ENCODE measurements around the gene AAMP.

DNA sequence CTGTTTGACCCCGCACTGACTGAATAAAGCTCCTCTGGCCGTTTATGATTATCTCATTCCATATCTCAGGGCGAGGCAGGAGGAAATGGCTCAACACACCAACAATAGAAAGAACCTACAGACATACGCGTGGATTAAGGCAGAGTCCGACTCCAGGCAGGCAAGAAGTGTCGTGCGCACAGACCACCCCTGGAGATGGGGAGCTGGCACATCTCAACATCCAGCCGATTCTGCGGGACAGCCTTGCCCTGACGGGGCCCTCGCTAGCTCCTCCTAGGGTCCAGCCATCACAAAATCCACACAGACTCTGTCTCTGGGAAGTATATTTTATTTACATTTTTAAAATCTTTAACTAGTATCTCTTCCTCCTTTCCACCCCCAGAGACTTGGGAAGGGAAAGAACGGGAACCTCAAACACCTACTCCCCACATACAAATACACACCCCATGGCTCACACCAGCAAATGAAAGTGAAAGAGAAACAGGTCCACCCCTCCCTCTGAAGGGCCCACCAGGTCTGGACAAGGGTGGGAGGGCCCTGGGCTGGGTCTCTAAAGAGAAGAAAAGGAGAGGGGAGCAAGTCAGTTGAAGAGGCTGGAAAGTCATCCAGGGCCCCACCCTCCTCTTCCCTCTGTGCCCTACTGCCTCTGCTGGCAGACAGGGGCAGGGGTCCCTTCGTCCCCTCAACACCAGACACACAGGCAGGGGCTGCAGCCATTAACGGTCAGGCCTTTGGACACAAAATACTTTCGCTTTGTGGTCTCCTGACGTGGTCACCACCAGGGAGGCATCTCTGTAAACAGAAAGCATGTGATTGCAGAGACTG, 5.9 kb downstream of the AAMP start:
- no peak for TF ChIP-seq EGR1 (IDR thresholded peaks at IDR 0.05; ENCODE audit: low read depth in 2 of 2)
- TF ChIP-seq, protein P1, sequence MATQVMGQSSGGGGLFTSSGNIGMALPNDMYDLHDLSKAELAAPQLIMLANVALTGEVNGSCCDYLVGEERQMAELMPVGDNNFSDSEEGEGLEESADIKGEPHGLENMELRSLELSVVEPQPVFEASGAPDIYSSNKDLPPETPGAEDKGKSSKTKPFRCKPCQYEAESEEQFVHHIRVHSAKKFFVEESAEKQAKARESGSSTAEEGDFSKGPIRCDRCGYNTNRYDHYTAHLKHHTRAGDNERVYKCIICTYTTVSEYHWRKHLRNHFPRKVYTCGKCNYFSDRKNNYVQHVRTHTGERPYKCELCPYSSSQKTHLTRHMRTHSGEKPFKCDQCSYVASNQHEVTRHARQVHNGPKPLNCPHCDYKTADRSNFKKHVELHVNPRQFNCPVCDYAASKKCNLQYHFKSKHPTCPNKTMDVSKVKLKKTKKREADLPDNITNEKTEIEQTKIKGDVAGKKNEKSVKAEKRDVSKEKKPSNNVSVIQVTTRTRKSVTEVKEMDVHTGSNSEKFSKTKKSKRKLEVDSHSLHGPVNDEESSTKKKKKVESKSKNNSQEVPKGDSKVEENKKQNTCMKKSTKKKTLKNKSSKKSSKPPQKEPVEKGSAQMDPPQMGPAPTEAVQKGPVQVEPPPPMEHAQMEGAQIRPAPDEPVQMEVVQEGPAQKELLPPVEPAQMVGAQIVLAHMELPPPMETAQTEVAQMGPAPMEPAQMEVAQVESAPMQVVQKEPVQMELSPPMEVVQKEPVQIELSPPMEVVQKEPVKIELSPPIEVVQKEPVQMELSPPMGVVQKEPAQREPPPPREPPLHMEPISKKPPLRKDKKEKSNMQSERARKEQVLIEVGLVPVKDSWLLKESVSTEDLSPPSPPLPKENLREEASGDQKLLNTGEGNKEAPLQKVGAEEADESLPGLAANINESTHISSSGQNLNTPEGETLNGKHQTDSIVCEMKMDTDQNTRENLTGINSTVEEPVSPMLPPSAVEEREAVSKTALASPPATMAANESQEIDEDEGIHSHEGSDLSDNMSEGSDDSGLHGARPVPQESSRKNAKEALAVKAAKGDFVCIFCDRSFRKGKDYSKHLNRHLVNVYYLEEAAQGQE (IDR thresholded peaks at IDR 0.05) = no peak
- TF ChIP-seq, protein P2, sequence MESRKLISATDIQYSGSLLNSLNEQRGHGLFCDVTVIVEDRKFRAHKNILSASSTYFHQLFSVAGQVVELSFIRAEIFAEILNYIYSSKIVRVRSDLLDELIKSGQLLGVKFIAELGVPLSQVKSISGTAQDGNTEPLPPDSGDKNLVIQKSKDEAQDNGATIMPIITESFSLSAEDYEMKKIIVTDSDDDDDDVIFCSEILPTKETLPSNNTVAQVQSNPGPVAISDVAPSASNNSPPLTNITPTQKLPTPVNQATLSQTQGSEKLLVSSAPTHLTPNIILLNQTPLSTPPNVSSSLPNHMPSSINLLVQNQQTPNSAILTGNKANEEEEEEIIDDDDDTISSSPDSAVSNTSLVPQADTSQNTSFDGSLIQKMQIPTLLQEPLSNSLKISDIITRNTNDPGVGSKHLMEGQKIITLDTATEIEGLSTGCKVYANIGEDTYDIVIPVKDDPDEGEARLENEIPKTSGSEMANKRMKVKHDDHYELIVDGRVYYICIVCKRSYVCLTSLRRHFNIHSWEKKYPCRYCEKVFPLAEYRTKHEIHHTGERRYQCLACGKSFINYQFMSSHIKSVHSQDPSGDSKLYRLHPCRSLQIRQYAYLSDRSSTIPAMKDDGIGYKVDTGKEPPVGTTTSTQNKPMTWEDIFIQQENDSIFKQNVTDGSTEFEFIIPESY (IDR thresholded peaks at IDR 0.05) = no peak
- TF ChIP-seq, protein P3, sequence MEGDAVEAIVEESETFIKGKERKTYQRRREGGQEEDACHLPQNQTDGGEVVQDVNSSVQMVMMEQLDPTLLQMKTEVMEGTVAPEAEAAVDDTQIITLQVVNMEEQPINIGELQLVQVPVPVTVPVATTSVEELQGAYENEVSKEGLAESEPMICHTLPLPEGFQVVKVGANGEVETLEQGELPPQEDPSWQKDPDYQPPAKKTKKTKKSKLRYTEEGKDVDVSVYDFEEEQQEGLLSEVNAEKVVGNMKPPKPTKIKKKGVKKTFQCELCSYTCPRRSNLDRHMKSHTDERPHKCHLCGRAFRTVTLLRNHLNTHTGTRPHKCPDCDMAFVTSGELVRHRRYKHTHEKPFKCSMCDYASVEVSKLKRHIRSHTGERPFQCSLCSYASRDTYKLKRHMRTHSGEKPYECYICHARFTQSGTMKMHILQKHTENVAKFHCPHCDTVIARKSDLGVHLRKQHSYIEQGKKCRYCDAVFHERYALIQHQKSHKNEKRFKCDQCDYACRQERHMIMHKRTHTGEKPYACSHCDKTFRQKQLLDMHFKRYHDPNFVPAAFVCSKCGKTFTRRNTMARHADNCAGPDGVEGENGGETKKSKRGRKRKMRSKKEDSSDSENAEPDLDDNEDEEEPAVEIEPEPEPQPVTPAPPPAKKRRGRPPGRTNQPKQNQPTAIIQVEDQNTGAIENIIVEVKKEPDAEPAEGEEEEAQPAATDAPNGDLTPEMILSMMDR (IDR thresholded peaks at IDR 0.05; ENCODE audit: low read depth, low read length, missing input control) = no peak
- no peak for TF ChIP-seq NR2F2 (IDR thresholded peaks at IDR 0.05)
- TF ChIP-seq YY1 (IDR thresholded peaks at IDR 0.05) = no peak
- TF ChIP-seq TAF1 (conservative IDR thresholded peaks at IDR 0.05) = no peak
- no peak for TF ChIP-seq FOXA1 (IDR thresholded peaks at IDR 0.05)
- no peak for TF ChIP-seq RAD21 (IDR thresholded peaks at IDR 0.05)
- TF ChIP-seq, protein P4, sequence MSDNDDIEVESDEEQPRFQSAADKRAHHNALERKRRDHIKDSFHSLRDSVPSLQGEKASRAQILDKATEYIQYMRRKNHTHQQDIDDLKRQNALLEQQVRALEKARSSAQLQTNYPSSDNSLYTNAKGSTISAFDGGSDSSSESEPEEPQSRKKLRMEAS (IDR thresholded peaks at IDR 0.05) = no peak
